GM21717 (cell line): Measurements from ENCODE around the gene CLEC16A.

Experiments used
- ATAC-seq: cut with Tn5 transposase; IDR thresholded peaks from one replicate; pipeline ENCODE4 v1.9.1; 2021; ENCODE audit warnings: mild to moderate bottlenecking, moderate library complexity; ENCODE audit not compliant: unreplicated experiment

Gene CLEC16A

GRCh38 chr16:11107780-11108465, 163.6 kb downstream of the CLEC16A start:
- ATAC-seq, result no peak

- ATAC-seq, result no peak
Measured at GRCh38 chr16:11108466-11108805, 164.1 kb downstream of the CLEC16A start.

- ATAC-seq, result no peak
Measured at GRCh38 chr16:11109566-11109965, 165.2 kb downstream of the CLEC16A start.

- ATAC-seq, result no peak
Measured at GRCh38 chr16:11111150-11111549, 166.8 kb downstream of the CLEC16A start.

- ATAC-seq, result no peak
Measured at GRCh38 chr16:11111856-11112634, 167.7 kb downstream of the CLEC16A start.

GRCh38 chr16:11112723-11113348, 168.5 kb downstream of the CLEC16A start:
- ATAC-seq, result no peak

GRCh38 chr16:11114366-11115164, 170.2 kb downstream of the CLEC16A start:
- no peak for ATAC-seq

- no peak for ATAC-seq
Measured at GRCh38 chr16:11117576-11118211, 173.3 kb downstream of the CLEC16A start.

- no peak for ATAC-seq
Measured at GRCh38 chr16:11118479-11118878, 174.1 kb downstream of the CLEC16A start.

GRCh38 chr16:11121083-11121608, 176.8 kb downstream of the CLEC16A start:
- no peak for ATAC-seq

GRCh38 chr16:11121914-11122692, 177.7 kb downstream of the CLEC16A start:
- no peak for ATAC-seq

GRCh38 chr16:11123666-11124065, 179.3 kb downstream of the CLEC16A start:
- ATAC-seq, result no peak

GRCh38 chr16:11125936-11126335, 181.6 kb downstream of the CLEC16A start:
- no peak for ATAC-seq

- no peak for ATAC-seq
Measured at GRCh38 chr16:11126399-11127054, 182.2 kb downstream of the CLEC16A start.

- no peak for ATAC-seq
Measured at GRCh38 chr16:11127610-11128195, 183.3 kb downstream of the CLEC16A start.

- no peak for ATAC-seq
Measured at GRCh38 chr16:11128211-11129141, 184.1 kb downstream of the CLEC16A start.

GRCh38 chr16:11129378-11129781, 185.0 kb downstream of the CLEC16A start:
- no peak for ATAC-seq
